ENCODE results near the gene RNF225. TPM values are rescaled to one million over a fixed set of nuclear protein-coding genes. Genes with fewer than 3 reads are reported as not detected.

The RNF225 gene
- total RNA-seq, 1 donor from 2014 or later = not detected

- peaks cover 3% of the 10 kb centered on the region for H3K4me1 Mint-ChIP-seq (ENCODE audit: unreplicated experiment)
- no peak for TF ChIP-seq CTCF (IDR thresholded peaks at IDR 0.05; ENCODE audit: unreplicated experiment)
- H3K9me3 Mint-ChIP-seq (ENCODE audit: unreplicated experiment) = no peaks in the 10 kb centered on the region
- H3K27me3 Mint-ChIP-seq (ENCODE audit: unreplicated experiment) = peaks cover 9% of the 10 kb centered on the region
- H3K36me3 Mint-ChIP-seq (ENCODE audit: low read depth, unreplicated experiment) = peaks cover 6% of the 10 kb centered on the region
- no peak overlapping the region for H3K27ac Mint-ChIP-seq (ENCODE audit: unreplicated experiment)
- DNase-seq (ENCODE audit: low spot score) = no peak
- H3K4me3 Mint-ChIP-seq (ENCODE audit: unreplicated experiment) = no peak overlapping the region
Measured at GRCh38 chr19:58364146-58364545, 31.3 kb upstream of the RNF225 start.

GRCh38 chr19:58366585-58367430 is 28.6 kb upstream of the RNF225 start:
- no peak overlapping the region for H3K4me3 Mint-ChIP-seq (ENCODE audit: unreplicated experiment)
- peaks cover 2% of the 10 kb centered on the region for H3K4me1 Mint-ChIP-seq (ENCODE audit: unreplicated experiment)
- H3K27ac Mint-ChIP-seq (ENCODE audit: unreplicated experiment) = no peak overlapping the region
- TF ChIP-seq CTCF (IDR thresholded peaks at IDR 0.05; ENCODE audit: unreplicated experiment) = no peak
- H3K36me3 Mint-ChIP-seq (ENCODE audit: low read depth, unreplicated experiment) = peaks cover 3% of the 10 kb centered on the region
- H3K27me3 Mint-ChIP-seq (ENCODE audit: unreplicated experiment) = peaks cover 9% of the 10 kb centered on the region
- H3K9me3 Mint-ChIP-seq (ENCODE audit: unreplicated experiment) = no peaks in the 10 kb centered on the region
- no peak for DNase-seq (ENCODE audit: low spot score)

GRCh38 chr19:58367698-58368454 is 27.6 kb upstream of the RNF225 start:
- Mint-ChIP-seq H3K4me3 (ENCODE audit: unreplicated experiment) (no peak overlapping the region), H3K9me3 (ENCODE audit: unreplicated experiment) (no peaks in the 10 kb centered on the region), H3K36me3 (ENCODE audit: low read depth, unreplicated experiment) (peaks cover 3% of the 10 kb centered on the region), H3K27ac (ENCODE audit: unreplicated experiment) (no peak overlapping the region), H3K4me1 (ENCODE audit: unreplicated experiment) (no peaks in the 10 kb centered on the region), H3K27me3 (ENCODE audit: unreplicated experiment) (peaks cover 5% of the 10 kb centered on the region)
- TF ChIP-seq CTCF (IDR thresholded peaks at IDR 0.05; ENCODE audit: unreplicated experiment) = no peak
- no peak for DNase-seq (ENCODE audit: low spot score)

- no peak overlapping the region for H3K4me3 Mint-ChIP-seq (ENCODE audit: unreplicated experiment)
- no peaks in the 10 kb centered on the region for H3K4me1 Mint-ChIP-seq (ENCODE audit: unreplicated experiment)
- H3K9me3 Mint-ChIP-seq (ENCODE audit: unreplicated experiment) = no peaks in the 10 kb centered on the region
- no peak overlapping the region for H3K27ac Mint-ChIP-seq (ENCODE audit: unreplicated experiment)
- DNase-seq (ENCODE audit: low spot score) = no peak
- peaks cover 5% of the 10 kb centered on the region for H3K27me3 Mint-ChIP-seq (ENCODE audit: unreplicated experiment)
- no peak for TF ChIP-seq CTCF (IDR thresholded peaks at IDR 0.05; ENCODE audit: unreplicated experiment)
- H3K36me3 Mint-ChIP-seq (ENCODE audit: low read depth, unreplicated experiment) = peaks cover 3% of the 10 kb centered on the region
Measured at GRCh38 chr19:58368561-58369360, 26.7 kb upstream of the RNF225 start.

Data from endothelial cell (in vitro differentiated cells).